ENCODE results near the gene EPS15.
"Not testable (repeated sequence)": the region's sequence is repeated elsewhere in the genome, so short reads cannot be mapped to it uniquely, and the experiment has no call there.

EPS15 gene

DNA sequence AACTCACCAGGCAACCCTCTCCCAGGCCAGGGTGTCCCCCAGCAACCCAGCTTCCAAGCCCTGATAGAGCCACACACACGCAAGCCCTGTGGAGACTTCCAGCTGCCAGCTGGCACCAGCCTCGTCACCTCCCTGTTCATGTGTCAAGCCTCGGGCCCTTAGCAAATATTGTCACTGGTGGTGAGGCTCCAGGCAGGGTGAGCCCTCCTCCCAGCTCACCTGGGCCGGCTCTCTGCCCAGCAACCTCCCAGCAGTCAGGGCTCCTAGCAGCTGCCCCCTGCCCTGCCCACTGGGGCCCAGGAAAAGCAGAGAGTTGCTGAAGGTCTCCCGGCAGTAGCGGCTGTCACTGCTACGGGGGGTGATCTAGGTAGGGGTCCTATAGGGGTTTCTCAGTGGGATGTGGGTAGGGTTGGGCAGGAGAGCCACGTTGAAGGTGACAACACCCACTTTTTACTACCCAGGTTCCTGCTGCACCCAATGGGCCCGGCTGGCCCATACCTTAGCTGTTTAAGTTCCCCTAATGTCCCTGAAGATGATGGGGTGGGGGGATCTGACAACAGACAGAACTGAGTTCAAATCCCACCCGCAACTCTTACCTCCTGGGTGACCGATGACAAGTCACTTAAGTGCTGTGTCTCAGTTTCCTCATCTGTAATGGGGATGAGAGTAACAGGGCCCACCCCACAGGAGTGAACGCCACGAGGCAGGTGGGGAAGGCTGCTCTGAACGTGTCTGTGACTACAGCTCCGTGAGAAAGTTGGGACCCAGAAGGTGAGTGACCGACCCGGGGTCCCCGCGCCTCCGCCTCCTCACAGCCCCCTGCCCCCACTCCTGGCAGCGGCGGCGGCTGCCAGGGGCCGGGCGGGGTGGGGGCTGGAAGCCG, 189.4 kb downstream of the EPS15 start:
- no peak for DNase-seq

GRCh38 chr1:51328926-51329325, 190.1 kb downstream of the EPS15 start:
- DNase-seq = no peak

DNA sequence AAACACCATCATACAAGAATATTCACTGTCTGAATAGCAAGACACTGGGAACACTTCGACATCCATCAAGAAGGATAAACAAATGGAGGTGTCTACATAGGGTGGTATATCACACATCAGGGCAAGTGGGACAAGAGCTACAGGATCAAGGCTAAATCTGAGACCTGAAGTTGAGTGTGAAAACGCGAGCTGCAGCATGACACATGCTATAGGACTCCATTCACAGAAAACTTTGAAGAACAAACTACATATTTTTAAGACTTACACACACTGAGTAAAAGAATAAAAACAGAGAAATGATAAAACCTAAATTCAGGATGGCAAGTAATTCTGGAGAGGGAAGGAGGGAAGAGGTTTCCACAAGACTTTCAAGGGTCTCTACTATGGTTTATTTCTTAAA, 190.8 kb downstream of the EPS15 start:
- DNase-seq = no peak

DNA sequence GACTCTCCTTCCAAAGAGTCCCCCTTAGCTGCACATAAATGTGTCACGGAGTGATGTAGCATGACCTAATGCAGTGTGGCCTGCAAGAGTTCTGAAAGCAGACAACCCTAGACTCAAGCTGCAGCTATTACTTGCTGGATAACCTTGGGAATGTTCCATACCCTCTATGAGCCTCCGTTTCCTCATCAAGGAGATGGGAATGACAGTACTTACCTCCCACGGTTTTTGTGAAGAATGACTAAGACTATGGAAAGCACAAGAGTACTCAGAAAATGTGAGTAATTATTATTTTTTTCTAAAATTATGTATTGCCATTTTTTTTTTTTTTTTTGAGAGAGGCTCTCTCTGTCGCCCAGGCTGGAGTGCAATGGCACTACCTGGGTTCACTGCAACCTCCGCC, 191.7 kb downstream of the EPS15 start:
- no peak for DNase-seq

GRCh38 chr1:51326839-51327238, 192.2 kb downstream of the EPS15 start:
- no peak for DNase-seq

GRCh38 chr1:51325878-51326755, 192.9 kb downstream of the EPS15 start:
- DNase-seq = no peak

GRCh38 chr1:51325391-51325790, 193.7 kb downstream of the EPS15 start:
- DNase-seq = no peak

GRCh38 chr1:51325011-51325385, 194.1 kb downstream of the EPS15 start:
- not testable (repeated sequence) for DNase-seq

DNA sequence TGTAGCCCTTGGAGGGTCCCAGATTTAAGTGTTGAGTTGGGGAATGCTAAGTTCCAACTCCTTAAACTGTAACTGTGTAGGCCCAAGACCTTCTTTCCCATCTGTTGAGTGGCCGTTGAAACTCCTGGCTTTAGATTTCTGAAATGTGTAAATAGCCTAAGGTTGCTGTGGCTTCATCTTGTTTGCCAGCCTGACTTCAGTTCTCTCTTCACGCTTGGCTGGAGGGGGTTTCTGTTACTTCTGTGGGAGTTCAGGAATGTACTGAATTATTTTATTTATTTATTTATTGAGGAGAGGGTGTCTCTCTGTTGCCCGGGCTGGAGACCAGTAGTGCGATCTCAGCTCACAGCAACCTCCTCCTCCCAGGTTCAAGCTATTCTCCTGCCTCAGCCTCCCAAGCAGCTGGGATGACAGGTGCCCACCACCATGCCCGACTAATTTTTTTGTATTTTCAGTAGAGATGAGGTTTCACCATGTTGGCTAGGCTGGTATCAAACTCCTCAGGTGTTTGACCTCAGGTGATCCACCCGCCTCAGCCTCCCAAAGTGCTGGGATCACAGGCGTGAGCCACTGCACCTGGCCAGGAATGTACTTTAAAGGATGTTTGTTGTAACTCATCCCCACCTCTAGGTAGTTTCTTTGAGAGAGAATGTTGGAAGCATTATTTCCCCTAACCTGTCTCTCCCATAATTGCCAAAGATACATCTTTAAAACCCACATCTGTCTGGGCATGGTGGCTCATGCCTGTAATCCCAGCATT, 194.6 kb downstream of the EPS15 start:
- DNase-seq = no peak

DNA sequence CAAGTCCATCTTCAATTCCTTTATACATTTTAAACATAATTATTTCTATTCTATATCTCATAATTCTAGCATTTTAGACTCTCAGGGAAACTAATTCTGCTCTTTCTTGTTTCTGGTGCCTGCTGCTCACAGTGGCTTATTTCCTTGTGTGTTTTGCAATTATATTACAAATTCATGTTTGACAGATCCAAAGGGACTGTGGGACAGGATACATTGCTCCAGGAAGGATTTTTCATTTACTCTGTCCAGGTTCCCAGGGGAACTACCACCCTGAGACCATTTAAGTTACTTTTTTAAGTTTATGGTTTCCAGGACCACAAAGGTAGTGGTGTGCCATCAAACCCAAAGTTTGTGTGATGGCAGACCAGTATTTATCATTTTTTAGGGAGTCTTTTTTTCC, 195.3 kb downstream of the EPS15 start:
- no peak for DNase-seq

GRCh38 chr1:51322417-51323101, 196.5 kb downstream of the EPS15 start:
- no peak for DNase-seq

GRCh38 chr1:51321924-51322280, 197.2 kb downstream of the EPS15 start:
- DNase-seq = no peak

DNA sequence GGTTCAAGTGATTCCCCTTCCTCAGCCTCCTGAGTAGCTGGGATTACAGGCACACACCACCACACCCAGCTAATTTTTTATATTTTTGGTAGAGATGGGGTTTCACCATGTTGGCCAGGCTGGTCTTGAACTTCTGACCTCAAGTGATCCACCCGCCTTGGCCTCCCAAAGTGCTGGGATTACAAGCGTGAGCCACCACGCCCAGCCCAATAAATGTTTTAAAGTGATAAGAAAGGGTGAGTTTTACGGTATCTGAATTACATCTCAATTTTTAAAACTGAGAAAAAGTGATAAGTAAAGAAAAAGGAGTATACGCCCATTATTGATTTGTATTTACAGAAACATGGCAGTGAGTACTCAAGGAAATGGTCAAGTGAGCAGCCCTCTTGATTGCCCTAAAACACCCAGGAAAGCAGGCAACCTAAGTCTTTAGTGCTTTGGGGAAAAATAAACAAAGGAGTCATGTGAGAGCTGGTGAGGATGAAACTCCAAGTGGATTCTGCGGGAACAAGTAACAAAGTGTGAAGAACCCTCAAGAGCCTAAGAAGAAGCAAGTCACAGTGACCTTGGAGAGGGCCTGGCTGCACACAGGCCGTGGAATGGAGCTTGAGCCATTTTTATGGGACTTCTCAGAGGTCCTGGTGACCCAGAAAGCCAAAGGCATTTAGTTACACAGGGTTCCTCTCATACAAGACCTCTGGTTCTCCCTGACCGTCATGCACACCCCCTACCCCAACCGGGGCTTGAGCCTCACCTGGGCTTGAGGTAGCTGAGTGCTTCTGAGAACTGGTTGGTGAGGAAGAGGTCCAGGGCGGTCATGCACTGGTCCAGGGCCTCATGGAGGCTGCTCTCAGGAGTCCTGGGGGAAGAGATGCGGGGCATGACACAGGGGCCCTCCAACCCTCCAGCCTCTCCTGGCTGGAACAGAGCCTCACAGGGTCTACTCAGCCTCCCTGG, 197.8 kb downstream of the EPS15 start:
- no peak for DNase-seq

GRCh38 chr1:51317798-51318197, 201.3 kb downstream of the EPS15 start:
- DNase-seq = no peak

GRCh38 chr1:51316846-51317120, 202.3 kb downstream of the EPS15 start:
- DNase-seq = no peak

DNA sequence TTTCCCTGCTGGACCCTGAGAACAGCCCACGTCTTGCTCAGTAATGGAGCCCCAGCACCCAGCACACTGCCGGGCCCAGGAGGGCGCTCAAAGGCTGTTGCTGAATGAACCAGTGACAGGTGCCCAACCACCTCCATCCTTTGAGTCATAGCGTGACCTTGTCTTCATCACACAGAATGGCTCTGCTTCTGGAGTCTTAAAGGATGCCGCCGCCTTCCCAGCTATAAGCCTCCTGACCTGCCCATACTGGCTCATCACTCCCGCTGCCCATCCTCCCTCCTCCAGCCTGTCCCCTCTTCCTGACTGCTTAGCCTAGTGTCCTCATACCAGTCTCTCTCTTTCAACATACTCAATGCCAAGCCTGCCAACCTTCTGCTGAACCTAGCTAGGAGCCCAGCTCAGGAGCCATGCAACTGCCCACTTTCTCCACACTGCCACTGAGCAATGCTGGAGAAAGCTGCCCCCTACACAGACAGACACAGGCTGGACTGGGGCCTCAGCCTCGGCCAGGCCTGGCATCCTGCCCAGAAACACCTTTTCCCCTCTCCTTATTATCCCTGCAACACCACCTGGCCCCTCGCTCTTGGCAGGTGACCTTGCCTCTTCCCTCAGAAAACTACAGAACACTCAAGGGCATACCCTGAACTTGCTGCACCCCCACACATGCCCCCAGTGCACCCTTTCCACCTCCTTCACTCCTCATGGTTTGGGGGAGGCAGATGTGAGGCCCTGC, 202.8 kb downstream of the EPS15 start:
- no peak for DNase-seq

GRCh38 chr1:51314974-51315373, 204.1 kb downstream of the EPS15 start:
- no peak for DNase-seq

DNA sequence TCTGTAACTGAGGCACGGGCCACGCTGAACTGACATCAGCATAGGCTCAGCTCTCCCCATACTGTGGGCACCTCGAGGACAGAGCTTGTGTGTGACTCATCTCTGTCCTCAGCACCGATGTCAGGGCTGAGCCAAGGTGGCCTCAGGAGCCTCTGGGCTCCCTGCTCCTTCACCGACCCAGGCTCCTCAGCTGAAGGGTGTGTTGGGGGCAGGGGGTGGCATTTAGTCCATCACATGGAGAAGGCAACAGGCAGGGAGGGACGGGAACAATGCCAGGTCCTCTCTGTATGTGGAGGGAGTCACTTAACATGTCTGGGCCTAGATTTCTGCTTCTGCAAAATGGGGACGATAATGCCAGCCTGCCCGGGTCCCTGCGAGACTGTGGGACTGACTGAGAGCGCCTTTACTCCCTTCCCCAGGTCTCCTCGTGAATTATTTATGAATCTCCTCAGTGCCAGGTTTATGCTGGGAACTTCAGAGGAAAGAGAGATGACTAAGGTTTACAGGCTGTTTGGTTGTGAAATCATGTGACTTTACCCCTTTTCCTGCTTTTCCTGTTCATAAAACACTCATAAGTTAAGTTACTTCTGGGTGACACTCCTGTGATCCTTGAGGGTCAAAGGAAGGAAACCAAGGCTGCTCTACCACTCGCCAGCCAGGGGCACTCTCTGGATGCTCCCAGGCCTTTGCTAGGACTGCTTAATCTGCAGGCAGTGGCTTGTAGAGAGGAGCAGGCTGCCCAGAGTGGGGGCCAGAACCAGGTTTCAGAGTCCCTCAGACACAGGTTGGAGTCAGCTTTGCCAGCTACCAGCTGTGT, 204.9 kb downstream of the EPS15 start:
- no peak for DNase-seq

GRCh38 chr1:51313268-51313852, 205.7 kb downstream of the EPS15 start:
- no peak for DNase-seq

DNA sequence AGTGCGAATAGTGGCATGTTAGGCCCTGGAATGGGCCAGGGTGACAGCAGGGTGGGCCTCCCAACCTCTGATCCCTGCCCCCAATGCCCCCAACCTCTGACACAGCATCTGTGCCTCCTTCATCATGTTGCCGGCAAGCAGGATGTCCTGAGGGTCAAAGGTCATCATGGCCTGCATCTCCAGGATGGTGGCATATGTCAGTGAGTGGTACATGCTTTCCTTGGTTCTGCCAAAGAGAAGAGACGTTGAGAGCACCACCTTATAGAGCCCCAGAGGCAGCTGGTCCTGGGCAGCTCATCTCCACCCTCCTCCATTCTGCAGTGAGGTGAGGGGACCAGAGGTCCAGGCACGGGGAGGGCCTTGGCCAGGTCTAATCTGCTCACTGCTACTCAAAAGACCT, 206.3 kb downstream of the EPS15 start:
- no peak for DNase-seq
